Measurements from ENCODE around the gene CIDEA.
"Not testable (repeated sequence)": the region's sequence is repeated elsewhere in the genome, so short reads cannot be mapped to it uniquely, and the experiment has no call there.

Gene CIDEA

DNA sequence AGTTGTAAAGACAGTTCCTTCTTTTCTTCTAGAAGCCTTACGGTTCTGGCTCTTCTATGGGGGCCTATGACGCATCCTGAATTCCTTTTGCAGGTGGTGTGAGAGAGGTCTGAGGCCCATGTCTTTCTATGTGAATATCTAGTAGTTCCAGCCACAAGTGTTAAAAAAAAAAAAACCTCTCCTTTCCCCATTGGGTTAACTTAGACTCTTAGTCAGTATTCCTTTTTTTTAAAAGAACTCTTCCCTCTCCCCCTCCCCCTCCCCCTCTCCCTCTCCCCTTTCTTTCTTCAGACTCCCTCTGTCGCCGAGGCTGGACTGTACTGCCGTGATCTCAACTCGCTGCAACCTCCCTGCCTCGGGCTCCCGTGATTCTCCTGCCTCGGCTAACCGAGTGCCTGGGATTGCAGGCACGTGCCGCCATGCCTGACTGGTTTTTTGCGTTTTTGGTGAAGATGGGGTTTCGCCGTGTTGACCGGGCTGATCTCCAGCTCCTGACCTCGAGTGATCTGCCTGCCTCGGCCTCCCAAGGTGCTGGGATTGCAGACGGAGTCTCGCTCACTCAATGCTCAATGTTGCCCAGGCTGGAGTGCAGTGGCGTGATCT lies 11.4 kb upstream of the CIDEA start:
- Histone ChIP-seq H3K36me3 (ENCODE audit: control insufficient read depth, insufficient read depth, low read length, severe bottlenecking) (no peaks in the 10 kb centered on the region), H3K27me3 (replicated peaks; ENCODE audit: control insufficient read depth, insufficient read depth, low read length) (peaks cover 16% of the 10 kb centered on the region), H3K9ac (ENCODE audit: low read length) (no peak overlapping the region), H3K4me1 (ENCODE audit: control insufficient read depth, insufficient read depth, low read length) (peaks cover 11% of the 10 kb centered on the region), H3K9me3 (ENCODE audit: control insufficient read depth, low read length) (no peaks in the 10 kb centered on the region), H3K4me3 (ENCODE audit: low read length) (no peak overlapping the region)
- no peak for DNase-seq (ENCODE audit: low read depth)

DNA sequence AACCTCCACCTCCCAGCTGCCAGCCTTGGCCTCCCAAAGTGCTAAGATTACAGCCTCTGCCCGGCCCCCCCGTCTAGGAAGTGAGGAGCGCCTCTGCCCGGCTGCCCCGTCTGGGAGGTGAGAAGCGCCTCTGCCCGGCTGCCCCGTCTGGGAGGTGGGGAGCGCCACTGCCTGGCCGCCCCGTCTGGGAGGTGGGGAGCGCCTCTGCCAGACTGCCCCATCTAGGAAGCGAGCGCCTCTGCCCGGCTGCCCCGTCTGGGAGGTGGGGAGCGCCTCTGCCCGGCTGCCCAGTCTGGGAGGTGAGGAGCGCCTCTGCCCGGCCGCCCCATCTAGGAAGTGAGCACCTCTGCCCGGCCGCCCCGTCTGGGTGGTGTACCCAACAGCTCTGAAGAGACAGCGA lies 10.9 kb upstream of the CIDEA start:
- H3K9me3 ChIP-seq (ENCODE audit: control insufficient read depth, low read length); DNase-seq (ENCODE audit: low read depth); H3K9ac ChIP-seq (ENCODE audit: low read length); H3K4me3 ChIP-seq (ENCODE audit: low read length); H3K36me3 ChIP-seq (ENCODE audit: control insufficient read depth, insufficient read depth, low read length, severe bottlenecking): not testable (repeated sequence)
- H3K4me1 ChIP-seq (ENCODE audit: control insufficient read depth, insufficient read depth, low read length) = peaks cover 11% of the 10 kb centered on the region
- peaks cover 20% of the 10 kb centered on the region for H3K27me3 ChIP-seq (replicated peaks; ENCODE audit: control insufficient read depth, insufficient read depth, low read length)

DNA sequence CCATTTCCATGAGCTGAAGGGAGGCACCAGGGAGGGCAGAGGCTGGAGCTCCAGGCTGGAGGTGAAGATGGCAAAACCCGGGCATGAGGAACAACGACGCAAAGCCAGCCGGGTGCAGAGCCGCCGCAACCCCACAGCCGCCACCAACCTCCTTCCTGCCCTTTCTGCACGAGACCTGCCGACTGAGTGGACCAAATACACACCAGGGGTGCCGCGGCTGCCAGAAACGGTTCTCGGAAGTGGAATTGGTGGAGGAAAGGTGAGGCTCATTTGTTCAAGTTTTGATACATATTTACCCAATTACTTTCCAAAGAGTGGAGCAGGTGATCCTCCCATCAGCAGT lies 8.4 kb upstream of the CIDEA start:
- DNase-seq (ENCODE audit: low read depth) = no peak
- Histone ChIP-seq H3K9ac (ENCODE audit: low read length) (no peak overlapping the region), H3K4me1 (ENCODE audit: control insufficient read depth, insufficient read depth, low read length) (no peaks in the 10 kb centered on the region), H3K27me3 (replicated peaks; ENCODE audit: control insufficient read depth, insufficient read depth, low read length) (peaks cover 35% of the 10 kb centered on the region), H3K4me3 (ENCODE audit: low read length) (no peak overlapping the region), H3K9me3 (ENCODE audit: control insufficient read depth, low read length) (no peaks in the 10 kb centered on the region), H3K36me3 (ENCODE audit: control insufficient read depth, insufficient read depth, low read length, severe bottlenecking) (no peaks in the 10 kb centered on the region)

GRCh38 chr18:12246849-12247808 lies 7.0 kb upstream of the CIDEA start:
- Histone ChIP-seq H3K4me1 (ENCODE audit: control insufficient read depth, insufficient read depth, low read length) (no peaks in the 10 kb centered on the region), H3K9me3 (ENCODE audit: control insufficient read depth, low read length) (no peaks in the 10 kb centered on the region), H3K4me3 (ENCODE audit: low read length) (no peak overlapping the region), H3K9ac (ENCODE audit: low read length) (no peak overlapping the region), H3K27me3 (replicated peaks; ENCODE audit: control insufficient read depth, insufficient read depth, low read length) (peaks cover 47% of the 10 kb centered on the region), H3K36me3 (ENCODE audit: control insufficient read depth, insufficient read depth, low read length, severe bottlenecking) (no peaks in the 10 kb centered on the region)
- peak; percentile 17 for DNase-seq (ENCODE audit: low read depth)

DNA sequence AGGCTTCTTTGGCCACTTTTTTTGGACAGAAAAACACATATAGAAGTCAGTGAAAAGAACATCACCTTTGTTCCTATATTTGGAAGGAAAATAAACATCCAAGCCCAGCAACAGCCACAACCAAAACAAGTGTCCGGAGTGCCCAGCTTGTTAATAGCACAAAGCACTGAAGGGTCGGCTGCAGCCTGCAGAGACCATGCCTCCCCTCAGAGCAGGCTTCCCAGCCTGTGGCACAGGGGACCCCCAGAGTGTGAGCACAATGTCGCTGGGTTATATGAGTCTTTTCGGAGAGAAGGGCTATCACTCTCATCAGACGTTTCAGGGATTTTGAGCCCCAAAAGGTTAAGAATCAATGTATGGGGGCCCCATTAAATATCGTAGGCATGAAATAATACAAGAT lies 6.2 kb upstream of the CIDEA start:
- Histone ChIP-seq H3K36me3 (ENCODE audit: control insufficient read depth, insufficient read depth, low read length, severe bottlenecking) (no peaks in the 10 kb centered on the region), H3K27me3 (replicated peaks; ENCODE audit: control insufficient read depth, insufficient read depth, low read length) (peaks cover 55% of the 10 kb centered on the region), H3K9me3 (ENCODE audit: control insufficient read depth, low read length) (no peaks in the 10 kb centered on the region), H3K4me3 (ENCODE audit: low read length) (no peak overlapping the region), H3K9ac (ENCODE audit: low read length) (no peak overlapping the region), H3K4me1 (ENCODE audit: control insufficient read depth, insufficient read depth, low read length) (no peaks in the 10 kb centered on the region)
- DNase-seq (ENCODE audit: low read depth) = no peak

DNA sequence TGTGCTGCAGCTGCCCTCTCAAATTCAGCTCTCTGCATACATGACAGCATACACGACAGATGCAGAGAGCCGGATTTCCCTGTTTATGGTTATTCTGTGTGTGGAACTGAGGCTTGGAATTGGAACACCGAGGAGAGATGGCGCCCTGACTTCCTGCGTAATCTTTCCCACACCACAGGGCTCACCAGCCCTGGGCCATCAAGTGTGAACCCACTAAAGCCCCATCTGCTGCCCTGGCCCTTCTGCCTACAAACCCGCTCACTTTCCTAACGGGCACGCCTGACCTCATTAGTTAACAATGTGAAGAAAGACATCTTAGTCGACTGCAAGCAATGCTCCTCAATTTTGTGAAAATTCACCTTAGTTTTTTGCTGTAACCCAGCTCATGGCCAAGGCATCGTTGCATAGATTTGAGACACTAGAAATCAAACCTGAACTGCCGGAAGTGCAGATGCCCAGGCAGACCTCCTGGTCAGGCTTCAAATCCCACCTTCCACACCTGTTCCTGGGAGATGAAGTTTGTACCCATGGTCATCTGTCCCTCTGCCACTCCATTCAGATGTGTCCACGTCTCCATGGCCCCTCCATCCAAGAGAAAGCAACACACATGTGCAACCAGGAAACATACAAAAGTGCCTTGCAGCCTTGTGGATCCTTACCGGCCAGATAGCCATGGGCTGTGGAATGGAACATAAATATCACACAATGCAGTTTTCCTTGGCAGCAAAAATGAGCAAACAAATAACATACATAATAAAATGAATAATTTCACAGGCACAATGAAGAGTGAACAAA lies 5.0 kb upstream of the CIDEA start:
- Histone ChIP-seq H3K27me3 (replicated peaks; ENCODE audit: control insufficient read depth, insufficient read depth, low read length) (peaks cover 66% of the 10 kb centered on the region), H3K4me1 (ENCODE audit: control insufficient read depth, insufficient read depth, low read length) (peaks cover 6% of the 10 kb centered on the region), H3K9me3 (ENCODE audit: control insufficient read depth, low read length) (no peaks in the 10 kb centered on the region), H3K9ac (ENCODE audit: low read length) (no peak overlapping the region), H3K36me3 (ENCODE audit: control insufficient read depth, insufficient read depth, low read length, severe bottlenecking) (no peaks in the 10 kb centered on the region), H3K4me3 (ENCODE audit: low read length) (no peak overlapping the region)
- DNase-seq (ENCODE audit: low read depth) = no peak

- H3K9ac ChIP-seq (ENCODE audit: low read length) = no peak overlapping the region
- no peaks in the 10 kb centered on the region for H3K9me3 ChIP-seq (ENCODE audit: control insufficient read depth, low read length)
- DNase-seq (ENCODE audit: low read depth) = no peak
- H3K4me1 ChIP-seq (ENCODE audit: control insufficient read depth, insufficient read depth, low read length) = peaks cover 11% of the 10 kb centered on the region
- H3K27me3 ChIP-seq (replicated peaks; ENCODE audit: control insufficient read depth, insufficient read depth, low read length) = peaks cover 77% of the 10 kb centered on the region
- no peaks in the 10 kb centered on the region for H3K36me3 ChIP-seq (ENCODE audit: control insufficient read depth, insufficient read depth, low read length, severe bottlenecking)
- H3K4me3 ChIP-seq (ENCODE audit: low read length) = no peak overlapping the region
Observed at GRCh38 chr18:12251311-12251710, 2.9 kb upstream of the CIDEA start.

GRCh38 chr18:12252061-12252460 lies 2.1 kb upstream of the CIDEA start:
- H3K9me3 ChIP-seq (ENCODE audit: control insufficient read depth, low read length) = no peaks in the 10 kb centered on the region
- H3K27me3 ChIP-seq (replicated peaks; ENCODE audit: control insufficient read depth, insufficient read depth, low read length) = peaks cover 70% of the 10 kb centered on the region
- H3K4me3 ChIP-seq (ENCODE audit: low read length) = no peak overlapping the region
- H3K9ac ChIP-seq (ENCODE audit: low read length) = no peak overlapping the region
- DNase-seq (ENCODE audit: low read depth) = no peak
- peaks cover 11% of the 10 kb centered on the region for H3K4me1 ChIP-seq (ENCODE audit: control insufficient read depth, insufficient read depth, low read length)
- no peaks in the 10 kb centered on the region for H3K36me3 ChIP-seq (ENCODE audit: control insufficient read depth, insufficient read depth, low read length, severe bottlenecking)

DNA sequence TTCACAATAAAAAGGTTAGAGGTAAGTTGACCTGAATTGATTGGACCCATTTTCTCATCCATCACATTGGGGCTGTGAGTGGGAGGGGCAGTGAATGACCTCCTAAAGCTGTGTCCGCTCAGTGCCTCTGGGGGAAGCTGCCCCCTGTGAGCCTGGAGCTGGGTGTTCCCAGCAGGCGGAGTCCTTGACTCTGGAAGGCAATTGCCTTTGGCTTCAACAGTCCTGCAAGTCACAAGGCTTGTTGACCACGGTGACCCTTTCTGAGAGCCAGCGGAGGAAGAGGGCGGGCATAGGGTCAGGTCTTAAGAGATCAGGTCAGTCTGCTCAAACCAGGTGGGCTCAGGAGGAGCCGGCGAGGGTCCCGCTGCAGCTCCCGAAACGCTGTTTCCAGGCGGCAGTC lies 1.1 kb upstream of the CIDEA start:
- Histone ChIP-seq H3K36me3 (ENCODE audit: control insufficient read depth, insufficient read depth, low read length, severe bottlenecking) (no peaks in the 10 kb centered on the region), H3K4me3 (ENCODE audit: low read length) (no peak overlapping the region), H3K9me3 (ENCODE audit: control insufficient read depth, low read length) (no peaks in the 10 kb centered on the region), H3K27me3 (replicated peaks; ENCODE audit: control insufficient read depth, insufficient read depth, low read length) (peaks cover 66% of the 10 kb centered on the region), H3K4me1 (ENCODE audit: control insufficient read depth, insufficient read depth, low read length) (peaks cover 11% of the 10 kb centered on the region), H3K9ac (ENCODE audit: low read length) (no peak overlapping the region)
- no peak for DNase-seq (ENCODE audit: low read depth)

- no peak for DNase-seq (ENCODE audit: low read depth)
- H3K4me1 ChIP-seq (ENCODE audit: control insufficient read depth, insufficient read depth, low read length) = peaks cover 11% of the 10 kb centered on the region
- H3K9ac ChIP-seq (ENCODE audit: low read length) = no peak overlapping the region
- no peaks in the 10 kb centered on the region for H3K9me3 ChIP-seq (ENCODE audit: control insufficient read depth, low read length)
- peak overlapping the region; percentile 56 for H3K4me3 ChIP-seq (ENCODE audit: low read length)
- peaks cover 66% of the 10 kb centered on the region for H3K27me3 ChIP-seq (replicated peaks; ENCODE audit: control insufficient read depth, insufficient read depth, low read length)
- H3K36me3 ChIP-seq (ENCODE audit: control insufficient read depth, insufficient read depth, low read length, severe bottlenecking) = no peaks in the 10 kb centered on the region
Observed at GRCh38 chr18:12253663-12254135, 462 bp upstream of the CIDEA start.
